A549 (cell line): Measurements from ENCODE around the gene OR10A3. TPM values are rescaled to one million over a fixed set of nuclear protein-coding genes. Genes with fewer than 3 reads are reported as not detected.

Experiments used
- ATAC-seq, 2 experiments: fragments of 200-7000 bp in 1 of 2; fragments of >200 bp in 1 of 2; cut with Nextera tagmentation in 1 of 2; cut with Tn5 transposase in 1 of 2; 3 replicates each; pipeline versions ENCODE4 v1.8.0 to v1.9.1; 2018 to 2020; ENCODE audit warnings: mild to moderate bottlenecking in 1 of 2, moderate library complexity in 1 of 2
- CTCF ChIA-PET: fragments of 300-600 bp; sonication (Branson Sonifier 250); formaldehyde crosslinking; extraction: SDS; loops from one replicate; lab custom pipeline; 2021; ENCODE audit warnings: antibody characterized with exemption, inconsistent platforms; lab: Yijun Ruan, JAX
- POLR2A ChIA-PET: fragments of 350-600 bp; formaldehyde crosslinking; extraction: SDS; loops from one replicate; lab custom pipeline; 2021; ENCODE audit warnings: antibody characterized with exemption, inconsistent platforms; lab: Yijun Ruan, JAX
- DNase-seq, 2 experiments: peaks; one replicate each; pipeline versions ENCODE4 v3.0.0 to v3.0.0-alpha.2; 2011 to 2016; ENCODE audit warnings: low read depth in 1 of 2, low spot score in 1 of 2
- FAIRE-seq: peaks from 2 replicates; lab custom pipeline; 2011; peaks lifted over from hg19 to GRCh38; lab: Jason Lieb, UNC
- H3K27ac ChIP-seq, 2 experiments: fragments of >200 bp; sonication (Bioruptor Twin); formaldehyde crosslinking; 3 replicates each; pipeline ENCODE4 v1.5.1; 2016 to 2017
- H3K4me1 ChIP-seq: fragments of >200 bp; sonication (Bioruptor Twin); formaldehyde crosslinking; 3 replicates; pipeline ENCODE4 v1.6.1; 2016
- H3K4me2 ChIP-seq: fragments of >200 bp; sonication (Bioruptor Twin); formaldehyde crosslinking; 3 replicates; pipeline ENCODE4 v1.6.1; 2016
- H3K4me3 ChIP-seq: fragments of >200 bp; sonication (Bioruptor Twin); formaldehyde crosslinking; 3 replicates; pipeline ENCODE4 v1.5.1; 2016
- H3K9me3 ChIP-seq: fragments of >200 bp; sonication (Bioruptor Twin); formaldehyde crosslinking; 3 replicates; pipeline ENCODE4 v1.6.1; 2016
- BHLHE40 ChIP-seq: IDR thresholded peaks from 2 replicates; pipeline ENCODE4 v1.6.1; 2012; ENCODE audit warnings: low read depth, low read length, inconsistent platforms
- CBX2 ChIP-seq: fragments of 200-600 bp; sonication (generic); IDR thresholded peaks from 2 replicates; pipeline ENCODE4 v1.6.1; 2016; ENCODE audit warnings: low read depth, mild to moderate bottlenecking, borderline replicate concordance
- CBX8 ChIP-seq: fragments of 200-600 bp; sonication (generic); IDR thresholded peaks from 2 replicates; pipeline ENCODE4 v1.6.1; 2016
- CEBPB ChIP-seq, 2 experiments: fragments of >200 bp in 1 of 2; sonication (Bioruptor Twin) in 1 of 2; formaldehyde crosslinking in 1 of 2; IDR thresholded peaks; 2 replicates each; pipeline ENCODE4 v1.6.1; 2012 to 2016
- CHD2 ChIP-seq: fragments of 150-350 bp; IDR thresholded peaks from 2 replicates; pipeline ENCODE4 v1.6.1; 2014; ENCODE audit warnings: low read length; ENCODE audit not compliant: partially characterized antibody
- CHD4 ChIP-seq: fragments of 200-600 bp; sonication (generic); IDR thresholded peaks from 2 replicates; pipeline ENCODE4 v1.6.1; 2016; ENCODE audit warnings: antibody characterized with exemption, mild to moderate bottlenecking, borderline replicate concordance
- EP300 ChIP-seq, 2 experiments: fragments of >200 bp; sonication (Bioruptor Twin); formaldehyde crosslinking; IDR thresholded peaks; 2 replicates in 1 of 2; 3 replicates in 1 of 2; pipeline ENCODE4 v1.6.1; 2016 to 2017
- FOXS1 ChIP-seq: fragments of 250-450 bp; sonication (Bioruptor Pico); IDR thresholded peaks from 2 replicates; pipeline ENCODE4 v1.5.0; 2020; ENCODE audit warnings: mild to moderate bottlenecking, moderate library complexity
- HDAC2 ChIP-seq: fragments of 200-600 bp; sonication (generic); IDR thresholded peaks from 2 replicates; pipeline ENCODE4 v1.6.1; 2016
- HOXB5 ChIP-seq: fragments of 250-450 bp; sonication (Bioruptor Pico); IDR thresholded peaks from 2 replicates; pipeline ENCODE4 v1.5.0; 2020; ENCODE audit warnings: mild to moderate bottlenecking, moderate library complexity
- JUNB ChIP-seq: fragments of >200 bp; sonication (Bioruptor Twin); formaldehyde crosslinking; IDR thresholded peaks from 2 replicates; pipeline ENCODE4 v1.6.1; 2016
- MAFK ChIP-seq: fragments of 450-650 bp; IDR thresholded peaks from 2 replicates; pipeline ENCODE4 v1.6.1; 2014; ENCODE audit not compliant: partially characterized antibody
- MAZ ChIP-seq: fragments of 150-350 bp; IDR thresholded peaks from 2 replicates; pipeline ENCODE4 v1.6.1; 2014; ENCODE audit warnings: antibody characterized with exemption, low read depth, low read length, borderline replicate concordance
- POLR2AphosphoS2 ChIP-seq: conservative IDR thresholded peaks from 2 replicates; pipeline ENCODE4 v1.6.1; 2012; ENCODE audit warnings: low read length, improper control_type of control experiment, inconsistent platforms
- RFX5 ChIP-seq: fragments of 450-650 bp; IDR thresholded peaks from 2 replicates; pipeline ENCODE4 v1.7.1; 2014; ENCODE audit warnings: antibody characterized with exemption, mild to moderate bottlenecking, moderate library complexity
- SMC3 ChIP-seq: fragments of >200 bp; sonication (Bioruptor Twin); formaldehyde crosslinking; IDR thresholded peaks from 3 replicates; pipeline ENCODE4 v1.6.1; 2018; ENCODE audit warnings: inconsistent platforms
- TP53 ChIP-seq: fragments of 250-450 bp; sonication (Bioruptor Pico); IDR thresholded peaks from 2 replicates; pipeline ENCODE4 v1.5.0; 2021; ENCODE audit warnings: mild to moderate bottlenecking, moderate library complexity
- ZSCAN20 ChIP-seq: fragments of 250-450 bp; sonication (Bioruptor Pico); IDR thresholded peaks from 2 replicates; pipeline ENCODE4 v1.8.0; 2022; ENCODE audit warnings: mild to moderate bottlenecking, moderate library complexity
- WGBS: methylation state at CpG from one replicate; pipeline ENCODE4 v1.1.6; 2017; ENCODE audit errors: missing lambda C conversion rate; 5-methylcytosine and 5-hydroxymethylcytosine counted together
- polyA plus RNA-seq, 4 experiments: library from polyadenylated mRNA; depleted of rRNA in 3 of 4; stranded (reverse); fragments of >200 nt; fragmentation: RNase III in 1 of 4; extraction: RNeasy Plus Mini Kit Qiagen cat#74134 plus additional on column Dnase treatment in 1 of 4; gene quantifications; 2 replicates in 3 of 4; 3 replicates in 1 of 4; pipeline ENCODE4 v1.2.3, GENCODE V29; 2011 to 2017
- TF ChIP-seq, protein P1 (sequence below): fragments of >200 bp; sonication (Bioruptor Twin); formaldehyde crosslinking; IDR thresholded peaks from 2 replicates; pipeline ENCODE4 v1.6.1; 2016
- TF ChIP-seq, protein P2 (sequence below): IDR thresholded peaks from 2 replicates; pipeline ENCODE4 v1.6.1; 2012; ENCODE audit warnings: low read depth, borderline replicate concordance
- TF ChIP-seq, protein P3 (sequence below): fragments of 250-450 bp; sonication (Bioruptor Pico); IDR thresholded peaks from 2 replicates; pipeline ENCODE4 v1.5.0; 2021; ENCODE audit warnings: mild to moderate bottlenecking, moderate library complexity, borderline replicate concordance
- TF ChIP-seq, protein P4 (sequence below): IDR thresholded peaks from 2 replicates; pipeline ENCODE4 v1.6.1; 2012
- TF ChIP-seq, protein P5 (sequence below): IDR thresholded peaks from 2 replicates; pipeline ENCODE4 v1.6.1; 2012
- TF ChIP-seq, protein P6 (sequence below): fragments of 200-600 bp; sonication (generic); IDR thresholded peaks from 2 replicates; pipeline ENCODE4 v1.6.1; 2016; ENCODE audit warnings: antibody characterized with exemption, mild to moderate bottlenecking, moderate library complexity

OR10A3 gene
- polyA plus RNA-seq, 2 of the 4 experiments (the other 2 are of a cell fraction): not detected

DNA sequence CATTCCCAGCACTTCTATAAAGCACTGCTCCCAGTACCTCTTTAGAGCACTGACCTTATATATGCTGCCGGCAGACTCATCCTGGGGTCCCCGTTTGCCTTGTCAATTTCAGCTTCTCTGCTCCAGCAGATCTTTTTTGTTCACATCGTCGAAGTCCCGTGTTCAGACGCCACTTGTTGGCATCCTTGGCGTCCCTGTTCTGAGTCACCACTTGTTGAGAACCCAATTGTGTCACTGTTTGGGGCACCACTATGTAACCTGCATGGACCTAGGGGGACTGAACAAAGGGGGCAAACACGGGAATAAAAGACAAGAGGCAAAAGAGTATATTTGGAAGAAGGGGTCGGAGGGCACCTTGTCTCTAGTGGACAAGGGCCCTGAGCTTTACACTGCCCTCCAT is 36.0 kb downstream of the OR10A3 start:
- no peaks in the 10 kb centered on the region for H3K4me1 ChIP-seq
- no peaks in the 10 kb centered on the region for H3K9me3 ChIP-seq
- WGBS: 22% methylated on average over 9 of the region's 9 CpGs
- DNase-seq: no peak
- TF ChIP-seq SMC3 (no peak), CHD4 (no peak), BHLHE40 (no peak), CBX8 (no peak), POLR2AphosphoS2 (no peak)
- TF ChIP-seq, protein P1, sequence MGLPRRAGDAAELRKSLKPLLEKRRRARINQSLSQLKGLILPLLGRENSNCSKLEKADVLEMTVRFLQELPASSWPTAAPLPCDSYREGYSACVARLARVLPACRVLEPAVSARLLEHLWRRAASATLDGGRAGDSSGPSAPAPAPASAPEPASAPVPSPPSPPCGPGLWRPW: no peak
- TF ChIP-seq, protein P2, sequence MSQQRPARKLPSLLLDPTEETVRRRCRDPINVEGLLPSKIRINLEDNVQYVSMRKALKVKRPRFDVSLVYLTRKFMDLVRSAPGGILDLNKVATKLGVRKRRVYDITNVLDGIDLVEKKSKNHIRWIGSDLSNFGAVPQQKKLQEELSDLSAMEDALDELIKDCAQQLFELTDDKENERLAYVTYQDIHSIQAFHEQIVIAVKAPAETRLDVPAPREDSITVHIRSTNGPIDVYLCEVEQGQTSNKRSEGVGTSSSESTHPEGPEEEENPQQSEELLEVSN: no peak
- TF ChIP-seq, protein P3, sequence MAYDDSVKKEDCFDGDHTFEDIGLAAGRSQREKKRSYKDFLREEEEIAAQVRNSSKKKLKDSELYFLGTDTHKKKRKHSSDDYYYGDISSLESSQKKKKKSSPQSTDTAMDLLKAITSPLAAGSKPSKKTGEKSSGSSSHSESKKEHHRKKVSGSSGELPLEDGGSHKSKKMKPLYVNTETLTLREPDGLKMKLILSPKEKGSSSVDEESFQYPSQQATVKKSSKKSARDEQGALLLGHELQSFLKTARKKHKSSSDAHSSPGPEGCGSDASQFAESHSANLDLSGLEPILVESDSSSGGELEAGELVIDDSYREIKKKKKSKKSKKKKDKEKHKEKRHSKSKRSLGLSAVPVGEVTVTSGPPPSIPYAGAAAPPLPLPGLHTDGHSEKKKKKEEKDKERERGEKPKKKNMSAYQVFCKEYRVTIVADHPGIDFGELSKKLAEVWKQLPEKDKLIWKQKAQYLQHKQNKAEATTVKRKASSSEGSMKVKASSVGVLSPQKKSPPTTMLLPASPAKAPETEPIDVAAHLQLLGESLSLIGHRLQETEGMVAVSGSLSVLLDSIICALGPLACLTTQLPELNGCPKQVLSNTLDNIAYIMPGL (CRISPR knock-in tag): no peak
- TF ChIP-seq, all 56 proteins: peak for 0
- Histone ChIP-seq H3K4me2 (no peak overlapping the region), H3K4me3 (no peak overlapping the region), H3K27ac (no peak overlapping the region)
- CTCF ChIA-PET: interaction anchor here (1.6 to 6.8 kb wide), 3 partner anchors 14 to 81 kb away, joined by 5 to 39 read pairs (median 10); partner anchors contain the start of gene EIF3F
- ATAC-seq (no peak), FAIRE-seq (no peak)
- POLR2A ChIA-PET: interaction anchor here (1.1 kb wide), 1 partner anchor 82 kb away, joined by 4 read pairs; the partner anchor contains the start of gene EIF3F

DNA sequence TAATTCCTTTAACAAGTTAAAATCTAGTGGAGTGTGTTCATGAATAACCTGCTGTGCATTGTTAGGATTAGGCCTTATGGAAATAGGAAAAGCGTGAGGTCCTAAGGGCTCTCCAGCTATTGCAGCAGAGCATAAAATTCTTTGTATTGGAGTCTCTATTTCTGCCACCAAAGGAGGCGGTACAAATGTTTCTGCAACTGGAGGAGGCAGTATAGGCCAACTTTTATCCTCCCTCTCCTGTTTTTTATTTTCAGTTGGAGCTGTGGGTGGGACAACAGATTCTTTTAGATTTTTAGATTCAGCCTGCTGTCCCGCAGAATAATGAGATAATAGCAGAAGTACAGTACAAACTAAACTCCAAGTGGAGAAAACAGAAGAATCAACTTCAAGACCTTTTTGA is 36.6 kb downstream of the OR10A3 start:
- Histone ChIP-seq H3K4me2 (no peak overlapping the region), H3K27ac (no peak overlapping the region), H3K4me1 (no peaks in the 10 kb centered on the region), H3K4me3 (no peak overlapping the region), H3K9me3 (no peaks in the 10 kb centered on the region)
- WGBS: 70% methylated on average over 3 of the region's 3 CpGs
- DNase-seq: no peak
- TF ChIP-seq, protein P3 (CRISPR knock-in tag): no peak
- no peak for FAIRE-seq
- ChIA-PET CTCF (interaction anchor here (0.7 to 6.8 kb wide), 4 partner anchors 9 to 82 kb away, joined by 3 to 39 read pairs (median 8); partner anchors contain the start of gene EIF3F), POLR2A (interaction anchor here (1.1 kb wide), 1 partner anchor 82 kb away, joined by 4 read pairs; the partner anchor contains the start of gene EIF3F)
- ATAC-seq: no peak

DNA sequence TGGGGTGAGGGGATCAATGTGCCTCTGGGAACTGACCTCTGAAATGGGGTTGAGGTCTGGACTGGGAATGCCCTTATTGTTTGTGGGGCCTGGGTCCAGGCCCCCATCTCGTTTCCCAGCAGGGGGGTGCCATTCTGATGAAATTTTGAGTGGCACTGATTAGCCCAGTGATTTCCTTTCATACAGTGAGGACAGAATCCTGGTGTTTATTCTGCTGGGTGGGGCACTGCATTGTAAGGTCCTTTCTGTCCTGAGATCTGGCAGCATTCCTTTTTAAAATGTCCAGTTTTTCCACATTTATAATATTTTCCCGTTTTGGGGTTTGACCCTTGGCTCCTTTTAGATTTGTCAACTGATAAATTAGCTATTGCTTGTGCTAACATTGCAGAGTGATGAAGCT is 37.6 kb downstream of the OR10A3 start:
- H3K9me3 ChIP-seq: no peaks in the 10 kb centered on the region
- no peaks in the 10 kb centered on the region for H3K4me1 ChIP-seq
- H3K4me3 ChIP-seq: no peak overlapping the region
- 4% methylated on average over 2 of the region's 2 CpGs for WGBS
- DNase-seq: no peak
- no peak for TF ChIP-seq EP300 (IDR thresholded peaks at IDR 0.05)
- TF ChIP-seq CHD2: no peak
- TF ChIP-seq POLR2AphosphoS2: no peak
- TF ChIP-seq, protein P4, sequence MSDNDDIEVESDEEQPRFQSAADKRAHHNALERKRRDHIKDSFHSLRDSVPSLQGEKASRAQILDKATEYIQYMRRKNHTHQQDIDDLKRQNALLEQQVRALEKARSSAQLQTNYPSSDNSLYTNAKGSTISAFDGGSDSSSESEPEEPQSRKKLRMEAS: no peak
- TF ChIP-seq, protein P5, sequence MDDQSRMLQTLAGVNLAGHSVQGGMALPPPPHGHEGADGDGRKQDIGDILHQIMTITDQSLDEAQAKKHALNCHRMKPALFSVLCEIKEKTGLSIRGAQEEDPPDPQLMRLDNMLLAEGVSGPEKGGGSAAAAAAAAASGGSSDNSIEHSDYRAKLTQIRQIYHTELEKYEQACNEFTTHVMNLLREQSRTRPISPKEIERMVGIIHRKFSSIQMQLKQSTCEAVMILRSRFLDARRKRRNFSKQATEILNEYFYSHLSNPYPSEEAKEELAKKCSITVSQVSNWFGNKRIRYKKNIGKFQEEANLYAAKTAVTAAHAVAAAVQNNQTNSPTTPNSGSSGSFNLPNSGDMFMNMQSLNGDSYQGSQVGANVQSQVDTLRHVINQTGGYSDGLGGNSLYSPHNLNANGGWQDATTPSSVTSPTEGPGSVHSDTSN: no peak
- no peak for TF ChIP-seq HDAC2
- TF ChIP-seq ZSCAN20 (CRISPR knock-in tag): no peak
- TF ChIP-seq SMC3: no peak
- no peak for TF ChIP-seq TP53 (CRISPR knock-in tag)
- TF ChIP-seq CEBPB (IDR thresholded peaks at IDR 0.05): no peak
- no peak for TF ChIP-seq MAZ
- TF ChIP-seq CBX2: no peak
- no peak for TF ChIP-seq FOXS1 (CRISPR knock-in tag)
- TF ChIP-seq, protein P6, sequence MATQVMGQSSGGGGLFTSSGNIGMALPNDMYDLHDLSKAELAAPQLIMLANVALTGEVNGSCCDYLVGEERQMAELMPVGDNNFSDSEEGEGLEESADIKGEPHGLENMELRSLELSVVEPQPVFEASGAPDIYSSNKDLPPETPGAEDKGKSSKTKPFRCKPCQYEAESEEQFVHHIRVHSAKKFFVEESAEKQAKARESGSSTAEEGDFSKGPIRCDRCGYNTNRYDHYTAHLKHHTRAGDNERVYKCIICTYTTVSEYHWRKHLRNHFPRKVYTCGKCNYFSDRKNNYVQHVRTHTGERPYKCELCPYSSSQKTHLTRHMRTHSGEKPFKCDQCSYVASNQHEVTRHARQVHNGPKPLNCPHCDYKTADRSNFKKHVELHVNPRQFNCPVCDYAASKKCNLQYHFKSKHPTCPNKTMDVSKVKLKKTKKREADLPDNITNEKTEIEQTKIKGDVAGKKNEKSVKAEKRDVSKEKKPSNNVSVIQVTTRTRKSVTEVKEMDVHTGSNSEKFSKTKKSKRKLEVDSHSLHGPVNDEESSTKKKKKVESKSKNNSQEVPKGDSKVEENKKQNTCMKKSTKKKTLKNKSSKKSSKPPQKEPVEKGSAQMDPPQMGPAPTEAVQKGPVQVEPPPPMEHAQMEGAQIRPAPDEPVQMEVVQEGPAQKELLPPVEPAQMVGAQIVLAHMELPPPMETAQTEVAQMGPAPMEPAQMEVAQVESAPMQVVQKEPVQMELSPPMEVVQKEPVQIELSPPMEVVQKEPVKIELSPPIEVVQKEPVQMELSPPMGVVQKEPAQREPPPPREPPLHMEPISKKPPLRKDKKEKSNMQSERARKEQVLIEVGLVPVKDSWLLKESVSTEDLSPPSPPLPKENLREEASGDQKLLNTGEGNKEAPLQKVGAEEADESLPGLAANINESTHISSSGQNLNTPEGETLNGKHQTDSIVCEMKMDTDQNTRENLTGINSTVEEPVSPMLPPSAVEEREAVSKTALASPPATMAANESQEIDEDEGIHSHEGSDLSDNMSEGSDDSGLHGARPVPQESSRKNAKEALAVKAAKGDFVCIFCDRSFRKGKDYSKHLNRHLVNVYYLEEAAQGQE: no peak
- no peak for TF ChIP-seq MAFK
- TF ChIP-seq, protein P1: no peak
- TF ChIP-seq RFX5: no peak
- no peak for TF ChIP-seq JUNB
- TF ChIP-seq HOXB5 (CRISPR knock-in tag): no peak
- TF ChIP-seq, all 56 proteins: peak for 0
- Histone ChIP-seq H3K27ac (no peak overlapping the region), H3K4me2 (no peak overlapping the region)
- ChIA-PET POLR2A (no interaction called here), CTCF (interaction anchor here (1.6 to 6.8 kb wide), 3 partner anchors 12 to 83 kb away, joined by 5 to 39 read pairs (median 10); partner anchors contain the start of gene EIF3F)
- no peak for ATAC-seq
- no peak for FAIRE-seq
